LNCaP clone FGC (cell line): ENCODE measurements around the gene ERGIC1.
"Not testable (repeated sequence)": the region's sequence is repeated elsewhere in the genome, so short reads cannot be mapped to it uniquely, and the experiment has no call there.

Source experiments
- DNase-seq: peaks from one replicate; pipeline ENCODE4 v3.0.0-alpha.2; 2011; ENCODE audit warnings: low read depth
- H3K4me3 ChIP-seq: 2 replicates; pipeline ENCODE4 v1.5.1; 2011; ENCODE audit warnings: mild to moderate bottlenecking, low read depth, low read length, control low read depth
- CTCF ChIP-seq: IDR thresholded peaks from 2 replicates; pipeline ENCODE4 v1.5.1; 2012; ENCODE audit warnings: mild to moderate bottlenecking; ENCODE audit not compliant: control insufficient read depth, insufficient read depth; ENCODE audit errors: extremely low read depth

Gene ERGIC1

DNA sequence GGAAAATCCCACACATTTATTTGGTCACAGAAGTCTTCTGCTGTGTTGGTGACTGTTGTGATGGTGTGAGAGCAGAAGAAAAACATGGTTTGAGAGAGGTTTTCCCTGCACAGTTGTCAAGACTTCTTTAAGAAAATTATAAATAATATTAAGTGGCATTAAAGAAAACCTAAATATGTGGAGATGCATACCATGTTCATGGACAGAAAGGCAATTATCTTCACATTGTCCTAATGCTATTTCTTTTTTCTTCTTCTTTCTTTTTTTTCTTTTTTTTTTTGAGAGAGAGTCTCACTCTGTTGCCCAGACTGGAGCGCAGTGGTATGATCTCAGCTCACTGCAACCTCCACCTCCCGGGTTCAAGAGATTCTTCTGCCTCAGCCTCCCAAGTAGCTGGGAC, 24.3 kb upstream of the ERGIC1 start:
- no peak overlapping the region for H3K4me3 ChIP-seq
- no peak for TF ChIP-seq CTCF
- DNase-seq: no peak

DNA sequence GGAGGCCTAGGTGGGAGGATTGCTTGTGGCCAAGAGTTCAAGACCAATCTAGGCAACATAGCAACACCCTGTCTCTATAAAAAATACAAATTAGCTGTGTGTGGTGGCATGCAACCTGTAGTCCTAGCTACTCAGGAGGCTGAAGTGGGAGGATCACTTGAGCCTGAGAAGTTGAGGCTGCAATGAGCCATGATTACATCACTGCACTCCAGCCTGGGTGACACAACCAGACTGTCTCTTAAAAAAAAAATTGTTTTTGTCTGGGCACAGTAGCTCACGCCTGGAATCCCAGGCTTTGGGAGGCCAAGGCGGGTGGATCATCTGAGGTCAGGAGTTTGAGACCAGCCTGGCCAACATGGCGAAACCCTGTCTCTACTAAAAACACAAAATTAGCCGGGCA, 23.1 kb upstream of the ERGIC1 start:
- not testable (repeated sequence) for DNase-seq, H3K4me3 ChIP-seq

DNA sequence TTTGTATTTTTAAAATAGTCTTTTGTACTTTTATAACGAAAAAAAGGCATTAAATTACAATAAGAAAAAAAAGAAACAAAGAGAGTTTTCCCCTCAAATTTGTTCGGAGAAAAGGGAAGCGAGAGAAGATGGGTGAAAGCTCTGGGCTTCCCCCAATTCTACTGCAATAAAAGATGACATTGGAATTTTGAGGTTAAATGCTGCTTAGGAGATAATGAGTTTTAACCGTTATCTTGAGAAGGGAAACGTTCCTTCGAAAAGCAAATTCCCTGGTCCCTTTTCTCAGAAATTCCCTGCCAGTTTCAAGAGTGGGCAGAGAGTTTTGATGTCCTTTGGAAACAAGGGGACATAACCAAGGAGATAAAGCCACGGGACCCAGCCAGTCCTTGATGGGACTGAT, 18.4 kb upstream of the ERGIC1 start:
- H3K4me3 ChIP-seq: no peak overlapping the region
- no peak for TF ChIP-seq CTCF
- DNase-seq: no peak

DNA sequence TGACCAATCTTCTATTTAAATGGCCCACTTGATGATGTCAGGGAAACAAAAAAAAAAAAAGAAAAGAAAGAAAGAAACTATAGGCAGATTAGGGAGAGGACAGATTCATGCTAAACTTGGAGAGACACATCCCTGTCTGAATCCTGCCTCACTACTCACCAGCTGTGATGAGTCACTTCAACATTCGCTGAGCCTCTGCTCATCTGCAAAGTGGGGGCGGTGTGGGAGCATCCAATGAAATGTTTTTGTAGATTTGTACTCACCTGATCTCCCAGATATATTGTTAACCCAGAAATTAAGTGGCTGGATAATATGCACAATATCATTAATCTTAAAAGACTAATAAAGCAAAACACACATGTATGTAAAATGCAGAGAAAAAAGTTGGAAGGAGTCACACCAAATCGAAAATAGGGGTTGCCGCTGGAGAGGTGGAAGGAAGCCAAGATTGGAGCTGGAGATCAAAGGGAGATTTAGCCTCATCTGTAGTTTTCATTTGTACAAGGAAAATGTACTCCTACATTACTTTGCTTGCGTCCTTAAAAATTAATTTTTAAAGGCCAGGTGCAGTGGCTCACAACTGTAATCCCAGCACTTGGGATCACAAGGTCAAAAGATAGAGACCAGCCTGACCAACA, 17.0 kb upstream of the ERGIC1 start:
- no peak for DNase-seq
- TF ChIP-seq CTCF: no peak
- no peak overlapping the region for H3K4me3 ChIP-seq

DNA sequence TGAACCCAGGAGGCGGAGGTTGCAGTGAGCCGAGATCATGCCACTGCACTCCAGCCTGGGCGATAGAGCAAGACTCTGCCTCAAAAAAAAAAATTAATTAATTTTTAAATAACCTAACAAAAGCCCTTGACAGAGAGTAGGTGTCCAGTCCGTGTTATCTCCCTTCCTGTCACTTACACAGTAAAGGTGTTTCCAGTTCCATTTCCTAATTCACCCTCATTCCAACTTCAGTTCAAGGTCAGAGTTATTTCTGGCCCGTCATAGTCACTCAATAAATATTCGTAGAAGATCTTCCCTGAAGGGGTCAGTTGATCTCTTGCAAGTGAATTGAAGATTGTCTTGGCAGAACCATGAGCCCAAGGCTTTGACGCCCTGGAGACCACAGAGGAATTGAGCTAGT, 16.4 kb upstream of the ERGIC1 start:
- no peak for TF ChIP-seq CTCF
- H3K4me3 ChIP-seq: no peak overlapping the region
- DNase-seq: no peak

GRCh38 chr5:172818081-172818480, 16.0 kb upstream of the ERGIC1 start:
- no peak for TF ChIP-seq CTCF
- no peak for DNase-seq
- H3K4me3 ChIP-seq: no peak overlapping the region

GRCh38 chr5:172819569-172819968, 14.5 kb upstream of the ERGIC1 start:
- no peak for TF ChIP-seq CTCF
- H3K4me3 ChIP-seq: no peak overlapping the region
- no peak for DNase-seq
